GM21619 (cell line): ENCODE data around the gene RAB7B.

Experiments
- ATAC-seq: cut with Tn5 transposase; IDR thresholded peaks from one replicate; pipeline ENCODE4 v1.9.1; 2021; ENCODE audit not compliant: unreplicated experiment

RAB7B gene

GRCh38 chr1:205929496-205930194 is 73.5 kb downstream of the RAB7B start:
- ATAC-seq: no peak

GRCh38 chr1:205928317-205928716 is 74.9 kb downstream of the RAB7B start:
- no peak for ATAC-seq

GRCh38 chr1:205927676-205928075 is 75.5 kb downstream of the RAB7B start:
- no peak for ATAC-seq

- ATAC-seq: no peak
Observed at GRCh38 chr1:205927247-205927646, 75.9 kb downstream of the RAB7B start.
